Stimulated activated naive CD8-positive, alpha-beta T cell treated with anti-CD3 and anti-CD28 coated beads, Interleukin-15, Interleukin-2, amounts not matched to agents 100 ng/mL and 50 ng/mL, for 24 hours (primary cell): ENCODE results near the gene F2R.

Source experiments
- H3K27ac Mint-ChIP-seq: one replicate; pipeline ENCODE4 v1.8.0; 2021; ENCODE audit warnings: mild to moderate bottlenecking, mixed read lengths
- H3K27me3 Mint-ChIP-seq: one replicate; pipeline ENCODE4 v1.8.0; 2021; ENCODE audit warnings: mixed read lengths
- H3K36me3 Mint-ChIP-seq: one replicate; pipeline ENCODE4 v1.8.0; 2021; ENCODE audit warnings: low read depth, mixed read lengths
- H3K4me1 Mint-ChIP-seq: one replicate; pipeline ENCODE4 v1.8.0; 2021; ENCODE audit warnings: low read depth, mixed read lengths
- H3K4me3 Mint-ChIP-seq: one replicate; pipeline ENCODE4 v1.8.0; 2021; ENCODE audit warnings: mild to moderate bottlenecking, mixed read lengths
- H3K9me3 Mint-ChIP-seq: one replicate; pipeline ENCODE4 v1.8.0; 2021; ENCODE audit warnings: mixed read lengths

Gene F2R

GRCh38 chr5:76684756-76685519, 31.0 kb upstream of the F2R start:
- Mint-ChIP-seq H3K36me3 (peaks cover 42% of the 10 kb centered on the region), H3K4me1 (peaks cover 11% of the 10 kb centered on the region)

GRCh38 chr5:76685704-76686103, 30.2 kb upstream of the F2R start:
- H3K27ac Mint-ChIP-seq = no peak overlapping the region
- peaks cover 6% of the 10 kb centered on the region for H3K4me1 Mint-ChIP-seq
- peaks cover 38% of the 10 kb centered on the region for H3K36me3 Mint-ChIP-seq
- H3K4me3 Mint-ChIP-seq = no peak overlapping the region
- no peaks in the 10 kb centered on the region for H3K27me3 Mint-ChIP-seq
- H3K9me3 Mint-ChIP-seq = no peaks in the 10 kb centered on the region

More at GRCh38 chr5:76684756-76685519, 31.0 kb upstream of the F2R start:
- H3K9me3 Mint-ChIP-seq = no peaks in the 10 kb centered on the region
- H3K27me3 Mint-ChIP-seq = no peaks in the 10 kb centered on the region
- no peak overlapping the region for H3K4me3 Mint-ChIP-seq
- peak overlapping the region; percentile 19 for H3K27ac Mint-ChIP-seq

GRCh38 chr5:76688212-76688611, 27.7 kb upstream of the F2R start:
- peaks cover 34% of the 10 kb centered on the region for H3K36me3 Mint-ChIP-seq
- no peaks in the 10 kb centered on the region for H3K9me3 Mint-ChIP-seq
- H3K4me3 Mint-ChIP-seq = no peak overlapping the region
- H3K27me3 Mint-ChIP-seq = no peaks in the 10 kb centered on the region
- peaks cover 10% of the 10 kb centered on the region for H3K4me1 Mint-ChIP-seq
- H3K27ac Mint-ChIP-seq = no peak overlapping the region

- peaks cover 10% of the 10 kb centered on the region for H3K4me1 Mint-ChIP-seq
- H3K27me3 Mint-ChIP-seq = no peaks in the 10 kb centered on the region
- H3K4me3 Mint-ChIP-seq = no peak overlapping the region
- H3K27ac Mint-ChIP-seq = no peak overlapping the region
- H3K9me3 Mint-ChIP-seq = no peaks in the 10 kb centered on the region
- peaks cover 31% of the 10 kb centered on the region for H3K36me3 Mint-ChIP-seq
Observed at GRCh38 chr5:76688836-76689235, 27.1 kb upstream of the F2R start.

DNA sequence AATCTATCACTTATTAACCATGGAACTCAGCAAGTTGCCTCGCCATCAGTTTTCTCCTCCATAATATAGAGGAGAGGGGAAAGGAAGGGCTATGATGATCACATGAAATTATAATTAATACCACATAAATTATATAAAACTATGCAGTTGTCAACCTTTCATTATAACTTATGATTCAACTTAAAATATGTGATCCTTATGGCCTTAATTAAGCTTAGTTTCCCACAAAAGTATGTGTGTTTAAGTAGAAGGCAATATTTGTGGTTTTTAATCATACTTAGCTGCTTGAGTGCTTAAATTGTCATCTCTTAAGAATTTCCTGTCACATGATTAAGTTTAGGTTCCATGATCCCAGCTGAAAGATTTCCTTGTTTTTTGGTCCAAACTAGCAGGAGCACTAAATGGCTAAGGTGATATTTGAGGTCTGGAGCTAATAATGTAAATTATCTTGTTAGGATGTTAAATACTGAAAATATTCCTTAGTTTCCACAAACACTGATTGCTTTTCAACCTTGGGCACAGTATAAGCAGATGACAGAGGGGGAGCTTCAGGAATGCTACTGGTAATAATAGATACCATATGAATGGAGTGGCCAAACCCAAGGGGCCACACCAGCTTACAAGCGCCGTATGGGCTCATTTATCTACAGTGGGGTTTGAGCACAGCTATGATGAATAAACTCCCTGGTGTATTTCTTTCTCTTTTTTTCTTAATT, 26.4 kb upstream of the F2R start:
- peaks cover 28% of the 10 kb centered on the region for H3K36me3 Mint-ChIP-seq
- H3K27me3 Mint-ChIP-seq = no peaks in the 10 kb centered on the region
- no peaks in the 10 kb centered on the region for H3K9me3 Mint-ChIP-seq
- H3K4me1 Mint-ChIP-seq = peaks cover 10% of the 10 kb centered on the region
- H3K27ac Mint-ChIP-seq = no peak overlapping the region
- no peak overlapping the region for H3K4me3 Mint-ChIP-seq

GRCh38 chr5:76690037-76690679, 25.8 kb upstream of the F2R start:
- Mint-ChIP-seq H3K27ac (no peak overlapping the region), H3K4me1 (peaks cover 10% of the 10 kb centered on the region), H3K36me3 (peaks cover 26% of the 10 kb centered on the region), H3K4me3 (no peak overlapping the region), H3K9me3 (no peaks in the 10 kb centered on the region), H3K27me3 (no peaks in the 10 kb centered on the region)

DNA sequence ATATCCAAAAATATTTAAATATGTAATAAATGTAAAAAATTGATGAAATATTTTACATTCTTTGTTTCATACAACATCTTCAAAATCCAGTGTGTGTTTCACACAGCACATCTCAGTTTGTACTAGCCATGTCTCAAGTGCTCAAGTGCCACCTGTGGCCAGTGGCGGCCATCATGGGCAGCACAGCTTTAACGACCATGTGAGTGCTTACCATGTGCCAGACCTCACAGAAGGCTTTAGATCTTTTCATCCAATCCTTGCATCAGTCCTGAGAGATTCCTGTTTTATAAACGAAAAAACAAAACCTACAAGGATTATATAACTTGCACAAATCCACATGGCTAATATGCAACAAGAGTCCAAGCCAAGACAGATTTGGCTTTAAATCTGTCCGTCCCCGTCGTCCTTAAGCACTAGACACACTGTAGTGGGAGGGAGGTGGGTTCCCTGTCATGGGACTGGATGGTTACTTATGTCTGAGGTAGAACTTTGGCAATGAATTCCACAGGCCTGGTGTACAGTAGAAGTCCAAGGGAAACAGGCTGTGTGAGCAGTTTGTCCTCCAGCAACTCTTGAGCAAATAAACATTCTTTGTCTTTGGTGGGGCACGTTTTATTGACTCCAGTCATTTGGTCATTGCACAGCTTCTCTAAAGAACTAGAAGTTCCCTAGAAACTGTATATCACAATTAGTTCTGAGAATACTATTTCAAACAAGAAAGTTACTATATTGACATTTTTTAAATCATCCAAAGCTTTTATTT, 25.0 kb upstream of the F2R start:
- peak overlapping the region; percentile 40 for H3K27ac Mint-ChIP-seq
- peaks cover 10% of the 10 kb centered on the region for H3K4me1 Mint-ChIP-seq
- no peaks in the 10 kb centered on the region for H3K27me3 Mint-ChIP-seq
- no peak overlapping the region for H3K4me3 Mint-ChIP-seq
- H3K36me3 Mint-ChIP-seq = peaks cover 29% of the 10 kb centered on the region
- H3K9me3 Mint-ChIP-seq = no peaks in the 10 kb centered on the region

DNA sequence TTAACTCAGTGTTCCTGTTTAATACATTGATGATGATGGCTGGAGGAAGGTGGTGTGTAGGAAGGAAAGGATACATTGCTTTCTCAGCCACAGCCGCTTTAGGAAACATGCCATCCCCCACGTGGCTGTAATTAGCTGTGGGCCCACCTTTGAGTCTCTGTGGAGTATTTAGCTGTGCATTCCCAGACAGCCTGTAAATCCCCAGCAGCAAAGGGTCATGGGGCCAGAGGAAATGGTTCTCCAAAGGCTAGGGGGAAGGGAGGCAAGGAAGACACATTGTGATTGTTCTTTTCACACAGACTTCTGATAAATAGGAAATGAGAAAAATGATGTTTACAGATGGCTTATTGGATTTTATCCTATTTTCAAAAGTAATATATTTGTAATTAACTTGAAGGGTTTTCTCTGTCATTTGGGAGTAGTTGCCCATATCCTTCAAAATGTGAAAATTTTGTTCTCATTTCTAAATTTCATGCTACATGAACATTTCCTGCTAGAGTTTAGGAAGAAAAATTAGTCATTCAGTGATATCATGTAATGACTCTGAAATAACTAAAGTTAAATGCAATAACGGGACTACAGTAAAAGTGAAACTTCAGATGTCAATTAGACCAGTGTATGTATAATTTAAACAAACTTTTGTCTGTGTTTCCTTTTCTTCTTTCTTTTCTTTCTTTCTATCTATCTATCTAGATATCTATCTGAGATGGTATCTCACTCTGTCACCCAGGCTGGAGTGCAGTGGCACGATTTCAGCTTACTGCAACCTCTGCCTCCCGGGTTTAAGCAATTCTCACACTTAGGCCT, 24.3 kb upstream of the F2R start:
- Mint-ChIP-seq H3K27me3 (no peaks in the 10 kb centered on the region), H3K4me1 (peaks cover 10% of the 10 kb centered on the region), H3K4me3 (no peak overlapping the region), H3K9me3 (no peaks in the 10 kb centered on the region), H3K27ac (peak overlapping the region; percentile 40), H3K36me3 (peaks cover 33% of the 10 kb centered on the region)

GRCh38 chr5:76692274-76692540, 23.7 kb upstream of the F2R start:
- H3K4me1 Mint-ChIP-seq = peaks cover 10% of the 10 kb centered on the region
- H3K27me3 Mint-ChIP-seq = no peaks in the 10 kb centered on the region
- H3K27ac Mint-ChIP-seq = peak overlapping the region; percentile 40
- no peaks in the 10 kb centered on the region for H3K9me3 Mint-ChIP-seq
- H3K4me3 Mint-ChIP-seq = no peak overlapping the region
- peaks cover 29% of the 10 kb centered on the region for H3K36me3 Mint-ChIP-seq

DNA sequence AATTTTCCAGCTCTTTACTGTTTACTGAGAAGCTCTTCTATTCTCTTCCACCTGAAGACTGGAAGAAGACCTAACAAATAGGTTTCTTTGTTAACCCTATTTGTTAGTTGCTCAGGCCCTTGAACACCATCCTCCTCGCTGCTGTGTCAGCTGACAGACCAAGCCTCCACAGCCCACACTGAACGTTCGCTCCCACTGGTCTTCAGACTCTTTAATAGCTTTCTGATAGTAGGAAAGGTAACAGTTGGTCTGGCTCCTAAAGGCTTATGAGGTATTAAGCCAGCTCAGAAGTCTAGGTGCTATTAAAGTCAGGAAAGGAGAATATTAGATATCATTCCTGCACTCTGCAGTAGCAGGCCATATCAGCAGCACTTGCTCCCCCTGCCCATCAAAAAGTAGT, 23.3 kb upstream of the F2R start:
- no peak overlapping the region for H3K4me3 Mint-ChIP-seq
- H3K4me1 Mint-ChIP-seq = peaks cover 10% of the 10 kb centered on the region
- peaks cover 31% of the 10 kb centered on the region for H3K36me3 Mint-ChIP-seq
- no peaks in the 10 kb centered on the region for H3K27me3 Mint-ChIP-seq
- no peak overlapping the region for H3K27ac Mint-ChIP-seq
- H3K9me3 Mint-ChIP-seq = no peaks in the 10 kb centered on the region

DNA sequence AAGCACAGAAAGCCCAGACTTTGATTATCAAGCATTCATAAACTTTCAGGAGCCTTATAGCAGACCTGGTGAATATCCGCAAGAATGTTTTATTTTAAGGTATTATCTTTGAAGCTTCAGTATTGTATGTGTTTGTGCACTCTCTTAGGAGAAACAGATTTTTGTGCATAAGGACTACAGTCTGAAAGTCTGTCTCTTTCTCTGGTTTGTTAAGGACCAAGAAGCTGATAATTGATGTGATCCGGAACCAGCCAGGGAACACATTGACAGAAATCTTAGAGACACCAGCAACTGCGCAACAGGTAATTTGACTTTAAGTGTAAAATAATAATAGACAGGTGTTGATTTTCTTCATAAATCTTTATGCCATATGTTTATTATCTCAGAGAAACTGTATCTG, 22.8 kb upstream of the F2R start:
- peaks cover 10% of the 10 kb centered on the region for H3K4me1 Mint-ChIP-seq
- peaks cover 33% of the 10 kb centered on the region for H3K36me3 Mint-ChIP-seq
- H3K4me3 Mint-ChIP-seq = no peak overlapping the region
- no peak overlapping the region for H3K27ac Mint-ChIP-seq
- H3K27me3 Mint-ChIP-seq = no peaks in the 10 kb centered on the region
- H3K9me3 Mint-ChIP-seq = no peaks in the 10 kb centered on the region

- no peak overlapping the region for H3K27ac Mint-ChIP-seq
- H3K36me3 Mint-ChIP-seq = peaks cover 39% of the 10 kb centered on the region
- no peak overlapping the region for H3K4me3 Mint-ChIP-seq
- peaks cover 10% of the 10 kb centered on the region for H3K4me1 Mint-ChIP-seq
- H3K9me3 Mint-ChIP-seq = no peaks in the 10 kb centered on the region
- no peaks in the 10 kb centered on the region for H3K27me3 Mint-ChIP-seq
Observed at GRCh38 chr5:76694317-76694716, 21.6 kb upstream of the F2R start.

GRCh38 chr5:76695346-76695745, 20.6 kb upstream of the F2R start:
- no peak overlapping the region for H3K27ac Mint-ChIP-seq
- no peak overlapping the region for H3K4me3 Mint-ChIP-seq
- no peaks in the 10 kb centered on the region for H3K9me3 Mint-ChIP-seq
- H3K4me1 Mint-ChIP-seq = peaks cover 10% of the 10 kb centered on the region
- H3K36me3 Mint-ChIP-seq = peaks cover 42% of the 10 kb centered on the region
- H3K27me3 Mint-ChIP-seq = no peaks in the 10 kb centered on the region

DNA sequence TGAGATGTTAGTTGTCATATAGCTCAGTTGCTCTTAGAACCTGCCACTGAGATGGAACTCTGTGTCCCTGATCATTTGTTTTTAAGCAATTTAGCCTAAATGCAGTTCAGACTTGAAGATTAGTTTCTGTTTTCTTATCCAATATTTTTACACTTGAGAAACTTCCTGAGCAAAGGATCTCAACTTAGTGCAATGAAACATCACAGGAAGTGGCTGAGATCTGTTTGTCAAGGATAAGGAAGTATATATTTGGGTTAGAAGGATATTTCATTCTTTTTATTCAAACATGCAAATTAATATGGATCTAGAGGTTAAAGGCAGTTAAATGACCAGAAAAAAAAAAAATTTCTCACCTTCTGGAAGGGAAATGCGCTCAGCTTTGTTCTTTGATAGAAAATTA, 19.7 kb upstream of the F2R start:
- Mint-ChIP-seq H3K27me3 (no peaks in the 10 kb centered on the region), H3K27ac (no peak overlapping the region), H3K36me3 (peaks cover 48% of the 10 kb centered on the region), H3K4me1 (peaks cover 10% of the 10 kb centered on the region), H3K9me3 (no peaks in the 10 kb centered on the region), H3K4me3 (no peak overlapping the region)
